Activated T-helper 9 cell treated with anti-CD3 and anti-CD28 coated beads, Interleukin-2, amount 50 U/mL, for 16 hours (primary cell): ENCODE results near the gene FEN1.

Experiments
- DNase-seq: peaks from one replicate; pipeline ENCODE4 v3.0.0-alpha.2; 2020; ENCODE audit warnings: low read depth

FEN1 gene

GRCh38 chr11:61820174-61820573 lies 27.5 kb downstream of the FEN1 start:
- DNase-seq: no peak

- DNase-seq: no peak
Measured at GRCh38 chr11:61826930-61827570, 34.3 kb downstream of the FEN1 start.

- DNase-seq: peak; percentile 41
Measured at GRCh38 chr11:61827571-61828378, 35.1 kb downstream of the FEN1 start, which contains the start of gene FADS2. TSS of gene FADS2 (plus strand) at chr11:61828300. CDS start at chr11:61828391, 91 bp downstream.

GRCh38 chr11:61828379-61828628 lies 35.6 kb downstream of the FEN1 start:
- no peak for DNase-seq

- DNase-seq: peak; percentile 10
Measured at GRCh38 chr11:61828629-61829407, 36.1 kb downstream of the FEN1 start.

- no peak for DNase-seq
Measured at GRCh38 chr11:61829806-61830205, 37.1 kb downstream of the FEN1 start.

GRCh38 chr11:61830237-61831105 lies 37.8 kb downstream of the FEN1 start:
- no peak for DNase-seq

- no peak for DNase-seq
Measured at GRCh38 chr11:61832207-61832606, 39.5 kb downstream of the FEN1 start.

GRCh38 chr11:61832754-61833153 lies 40.0 kb downstream of the FEN1 start:
- no peak for DNase-seq

- no peak for DNase-seq
Measured at GRCh38 chr11:61833471-61833870, 40.8 kb downstream of the FEN1 start.

GRCh38 chr11:61833926-61834277 lies 41.2 kb downstream of the FEN1 start:
- DNase-seq: no peak

- DNase-seq: no peak
Measured at GRCh38 chr11:61834278-61835048, 41.8 kb downstream of the FEN1 start.

GRCh38 chr11:61836193-61836592 lies 43.5 kb downstream of the FEN1 start:
- DNase-seq: no peak

GRCh38 chr11:61837411-61838005 lies 44.8 kb downstream of the FEN1 start:
- no peak for DNase-seq

- no peak for DNase-seq
Measured at GRCh38 chr11:61838501-61838900, 45.8 kb downstream of the FEN1 start.

GRCh38 chr11:61838921-61839320 lies 46.2 kb downstream of the FEN1 start:
- DNase-seq: no peak

- DNase-seq: no peak
Measured at GRCh38 chr11:61839742-61840141, 47.0 kb downstream of the FEN1 start.

- DNase-seq: no peak
Measured at GRCh38 chr11:61840371-61840770, 47.7 kb downstream of the FEN1 start.

GRCh38 chr11:61841636-61842527 lies 49.2 kb downstream of the FEN1 start:
- no peak for DNase-seq

- DNase-seq: no peak
Measured at GRCh38 chr11:61842528-61842820, 49.8 kb downstream of the FEN1 start.
